GM06990 (cell line): Measurements from ENCODE around the gene KLHL12.

Source experiments
- DNase-seq: peaks from one replicate; pipeline ENCODE4 v3.0.0-alpha.2; 2011; ENCODE audit not compliant: insufficient read length; ENCODE audit errors: extremely low read depth
- H3K27me3 ChIP-seq: replicated peaks from 2 replicates; pipeline ENCODE4 v1.6.0; 2011; ENCODE audit warnings: low read length; ENCODE audit not compliant: control insufficient read depth, insufficient read depth
- H3K36me3 ChIP-seq: 2 replicates; pipeline ENCODE4 v1.5.1; 2011; ENCODE audit warnings: low read length; ENCODE audit not compliant: control insufficient read depth, insufficient read depth
- H3K4me3 ChIP-seq: replicated peaks from 2 replicates; pipeline ENCODE4 v1.5.1; 2011; ENCODE audit warnings: low read depth, mild to moderate bottlenecking, control low read depth, low read length
- TF ChIP-seq, protein P1 (sequence below): IDR thresholded peaks from 2 replicates; pipeline ENCODE4 v1.5.1; 2011; ENCODE audit warnings: low read length, control low read depth, mild to moderate bottlenecking, inconsistent platforms; ENCODE audit not compliant: insufficient read depth, poor library complexity, severe bottlenecking

Gene KLHL12

DNA sequence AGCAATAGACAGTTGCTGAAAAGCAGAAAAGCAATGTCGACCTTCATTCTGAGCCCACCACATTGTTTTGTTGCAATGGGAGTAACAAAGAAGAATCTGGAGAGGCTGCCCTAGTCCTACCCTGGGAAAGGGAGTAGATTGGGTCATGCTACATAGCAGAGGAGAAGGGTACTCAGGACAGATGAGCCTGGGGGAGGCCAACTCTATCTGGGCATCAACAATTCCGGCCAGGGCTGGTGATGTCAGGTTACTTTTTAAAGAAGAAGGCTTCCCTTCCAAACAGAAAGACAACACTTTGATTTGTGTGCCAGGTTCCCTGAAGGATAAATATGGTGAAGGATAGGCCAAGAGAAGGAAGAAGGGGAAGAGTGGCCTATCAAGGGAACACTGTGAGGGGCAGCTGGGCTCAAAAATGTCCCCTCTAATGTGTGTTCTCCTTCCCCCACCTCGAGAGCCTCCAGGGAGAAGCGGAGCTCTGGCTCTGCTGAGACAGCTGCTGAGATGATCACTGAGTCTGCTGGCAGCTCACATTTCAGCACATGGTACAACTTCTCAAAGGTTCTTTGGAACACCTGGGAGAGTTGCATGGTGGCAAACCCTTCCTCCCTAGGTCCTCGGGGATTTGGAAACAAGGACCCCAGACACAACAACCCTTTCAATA lies 34.3 kb upstream of the KLHL12 start:
- TF ChIP-seq, protein P1, sequence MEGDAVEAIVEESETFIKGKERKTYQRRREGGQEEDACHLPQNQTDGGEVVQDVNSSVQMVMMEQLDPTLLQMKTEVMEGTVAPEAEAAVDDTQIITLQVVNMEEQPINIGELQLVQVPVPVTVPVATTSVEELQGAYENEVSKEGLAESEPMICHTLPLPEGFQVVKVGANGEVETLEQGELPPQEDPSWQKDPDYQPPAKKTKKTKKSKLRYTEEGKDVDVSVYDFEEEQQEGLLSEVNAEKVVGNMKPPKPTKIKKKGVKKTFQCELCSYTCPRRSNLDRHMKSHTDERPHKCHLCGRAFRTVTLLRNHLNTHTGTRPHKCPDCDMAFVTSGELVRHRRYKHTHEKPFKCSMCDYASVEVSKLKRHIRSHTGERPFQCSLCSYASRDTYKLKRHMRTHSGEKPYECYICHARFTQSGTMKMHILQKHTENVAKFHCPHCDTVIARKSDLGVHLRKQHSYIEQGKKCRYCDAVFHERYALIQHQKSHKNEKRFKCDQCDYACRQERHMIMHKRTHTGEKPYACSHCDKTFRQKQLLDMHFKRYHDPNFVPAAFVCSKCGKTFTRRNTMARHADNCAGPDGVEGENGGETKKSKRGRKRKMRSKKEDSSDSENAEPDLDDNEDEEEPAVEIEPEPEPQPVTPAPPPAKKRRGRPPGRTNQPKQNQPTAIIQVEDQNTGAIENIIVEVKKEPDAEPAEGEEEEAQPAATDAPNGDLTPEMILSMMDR, result no peak
- Histone ChIP-seq H3K4me3 (no peak overlapping the region), H3K36me3 (peaks cover 6% of the 10 kb centered on the region), H3K27me3 (no peaks in the 10 kb centered on the region)
- no peak for DNase-seq

DNA sequence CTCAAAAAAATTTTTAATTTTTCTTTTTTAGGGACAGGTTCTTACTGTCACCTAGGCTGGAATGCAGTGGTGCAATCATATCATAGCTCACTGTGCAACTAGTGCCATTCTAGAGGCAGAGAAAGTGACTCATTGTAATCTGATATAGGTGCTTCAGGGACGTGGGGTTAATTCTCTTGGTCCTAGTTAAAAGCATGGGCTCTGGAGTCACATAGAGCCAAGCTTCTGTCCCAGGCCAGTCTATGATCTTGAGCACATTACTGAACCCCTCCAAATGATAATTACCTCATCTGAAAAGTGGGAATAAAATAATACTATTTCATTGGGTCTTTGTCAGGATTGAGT lies 32.2 kb upstream of the KLHL12 start:
- no peak overlapping the region for H3K4me3 ChIP-seq
- DNase-seq, result no peak
- TF ChIP-seq, protein P1, result no peak
- no peaks in the 10 kb centered on the region for H3K27me3 ChIP-seq
- peaks cover 6% of the 10 kb centered on the region for H3K36me3 ChIP-seq

DNA sequence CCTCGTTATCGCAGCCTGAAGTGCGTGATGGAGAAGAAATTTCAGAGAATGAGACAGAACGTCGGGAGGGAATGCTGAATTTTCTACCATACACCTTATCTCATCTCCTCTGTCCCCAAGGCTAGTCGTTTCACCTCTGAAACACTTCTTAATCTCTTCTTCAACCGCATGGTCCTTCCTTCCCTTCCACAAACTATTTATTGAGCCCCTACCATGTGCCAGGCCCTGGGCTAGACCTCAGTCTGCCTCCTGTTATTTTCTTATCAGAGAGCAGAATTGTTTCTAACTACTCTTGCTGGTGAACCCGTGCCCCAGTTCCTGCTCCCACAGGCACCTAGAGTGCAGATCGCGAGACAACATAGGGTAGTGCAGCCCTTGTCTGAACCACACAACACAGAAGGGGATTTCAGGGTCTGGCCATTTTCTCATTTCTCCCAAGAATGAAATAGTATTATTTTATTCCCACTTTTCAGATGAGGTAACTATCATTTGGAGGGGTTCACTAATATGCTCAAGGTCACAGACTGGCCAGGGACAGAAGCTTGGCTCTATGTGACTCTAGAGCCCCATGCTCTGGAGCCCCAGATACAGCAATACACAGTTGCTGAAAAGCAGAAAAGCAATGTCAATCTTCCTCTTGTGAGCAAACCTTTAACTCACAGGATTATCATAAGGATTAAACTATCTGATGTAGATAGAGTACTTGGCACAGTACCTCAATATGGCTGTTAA lies 31.7 kb upstream of the KLHL12 start:
- no peak for DNase-seq
- Histone ChIP-seq H3K4me3 (peak overlapping the region; percentile 69), H3K27me3 (no peaks in the 10 kb centered on the region), H3K36me3 (peaks cover 6% of the 10 kb centered on the region)
- TF ChIP-seq, protein P1, result no peak

DNA sequence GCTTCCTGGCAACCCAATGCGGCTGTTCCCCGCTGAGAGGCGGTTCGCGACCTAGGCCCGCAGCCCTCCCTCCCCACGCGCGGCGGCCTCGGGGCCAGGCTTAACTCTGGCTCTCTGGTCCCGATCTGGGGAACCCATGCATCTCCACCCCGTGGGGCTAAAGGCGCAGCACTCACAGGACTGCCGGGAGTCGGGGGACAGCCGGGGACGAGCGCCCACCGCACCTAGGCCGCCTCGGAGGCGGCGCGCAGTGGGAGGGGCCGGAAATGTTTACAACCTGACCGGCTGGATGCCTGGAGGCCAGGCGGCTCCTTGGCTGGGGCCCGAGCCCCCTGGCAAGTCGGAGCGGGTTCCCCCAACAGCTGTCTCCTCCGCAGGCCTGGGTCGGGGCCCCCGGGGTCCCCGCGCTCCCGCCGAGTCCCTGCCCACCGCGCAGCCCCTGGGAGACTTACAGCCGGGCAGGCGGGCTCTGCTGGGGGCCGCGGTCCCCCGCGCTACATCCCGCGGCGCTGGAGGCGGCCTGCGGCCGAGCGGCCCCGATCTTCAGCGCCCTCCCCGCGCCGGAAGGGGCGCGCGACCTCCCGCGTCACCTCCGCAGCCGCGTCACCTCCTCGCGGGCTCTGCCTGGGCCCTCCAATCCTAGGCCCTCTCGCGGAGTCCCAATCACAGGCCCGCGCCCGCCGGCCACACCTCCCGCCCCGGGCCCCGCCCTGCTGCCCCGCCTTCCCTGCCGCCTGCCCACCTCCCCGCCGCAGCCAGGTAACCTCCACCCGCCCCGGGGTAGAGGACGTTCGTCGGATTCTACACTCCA lies 30.9 kb upstream of the KLHL12 start, which contains the start of gene ADIPOR1:
ADIPOR1 (minus strand) TSS at position 580 of the 811 bp plus-strand sequence. CDS start 7,242 bp downstream, outside the sequence.
- TF ChIP-seq, protein P1, result no peak
- Histone ChIP-seq H3K4me3 (peak within 1 kb of the TSS; percentile 90), H3K36me3 (peaks cover 6% of the 10 kb centered on the region), H3K27me3 (no peaks in the 10 kb centered on the region)
- DNase-seq, result peak; percentile 93

DNA sequence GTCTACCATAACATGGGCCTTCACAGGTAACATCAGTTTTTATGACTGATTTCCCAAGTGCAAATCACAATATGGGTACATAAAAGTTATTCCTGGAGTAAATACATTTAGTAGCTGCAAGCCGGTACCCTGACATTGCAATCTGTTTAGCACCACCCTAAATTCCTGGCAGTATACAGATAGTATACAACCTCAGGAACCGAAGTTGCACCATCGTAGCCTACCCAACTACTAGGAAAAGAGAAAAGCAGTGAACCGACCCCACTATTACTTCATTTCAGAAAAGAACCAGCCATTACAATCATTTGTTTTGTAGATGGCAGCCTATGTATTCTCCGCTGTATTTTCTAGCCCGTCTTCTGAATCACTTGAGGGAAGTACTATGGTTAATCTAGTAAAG lies 29.9 kb upstream of the KLHL12 start:
- TF ChIP-seq, protein P1, result no peak
- peak overlapping the region; percentile 90 for H3K4me3 ChIP-seq
- no peaks in the 10 kb centered on the region for H3K27me3 ChIP-seq
- H3K36me3 ChIP-seq, result no peaks in the 10 kb centered on the region
- DNase-seq, result no peak
